ENCODE measurements around the gene HNRNPAB. TPM values are rescaled to one million over a fixed set of nuclear protein-coding genes. Genes with fewer than 3 reads are reported as not detected.
A peak's percentile ranks its signal among the peaks of the same experiment; 100 is the strongest.
"Not testable (repeated sequence)": the region's sequence is repeated elsewhere in the genome, so short reads cannot be mapped to it uniquely, and the experiment has no call there.

The HNRNPAB gene
- total and polyA plus RNA-seq, 9 donors = 29.8 to 125 (median 100) TPM

GRCh38 chr5:178227929-178228328 is 23.6 kb downstream of the HNRNPAB start:
- 80% methylated on average over 3 of the region's 3 CpGs for WGBS (ENCODE audit: insufficient coverage)
- Histone ChIP-seq H3K36me3 (ENCODE audit: control insufficient read depth, insufficient read depth, low read length) (peaks cover 73% of the 10 kb centered on the region), H3K4me3 (ENCODE audit: low read length) (no peak overlapping the region), H3K4me1 (ENCODE audit: control insufficient read depth, insufficient read depth, low read length) (peaks cover 25% of the 10 kb centered on the region), H3K27ac (ENCODE audit: low read length) (no peak overlapping the region), H3K27me3 (ENCODE audit: control insufficient read depth, insufficient read depth, low read length) (no peaks in the 10 kb centered on the region), H3K9me3 (replicated peaks; ENCODE audit: control insufficient read depth, low read depth, low read length) (no peaks in the 10 kb centered on the region)
- no peak for DNase-seq

- Histone ChIP-seq H3K27ac (ENCODE audit: low read length) (no peak overlapping the region), H3K4me1 (ENCODE audit: control insufficient read depth, insufficient read depth, low read length) (peaks cover 28% of the 10 kb centered on the region), H3K36me3 (ENCODE audit: control insufficient read depth, insufficient read depth, low read length) (peaks cover 69% of the 10 kb centered on the region), H3K27me3 (ENCODE audit: control insufficient read depth, insufficient read depth, low read length) (no peaks in the 10 kb centered on the region), H3K9me3 (replicated peaks; ENCODE audit: control insufficient read depth, low read depth, low read length) (no peaks in the 10 kb centered on the region), H3K4me3 (ENCODE audit: low read length) (no peak overlapping the region)
- no peak for DNase-seq
- WGBS (ENCODE audit: insufficient coverage) = 92% methylated on average over 9 of the region's 11 CpGs
Measured at GRCh38 chr5:178228609-178229008, 24.3 kb downstream of the HNRNPAB start.

GRCh38 chr5:178229111-178229510 is 24.8 kb downstream of the HNRNPAB start:
- 97% methylated on average over 13 of the region's 13 CpGs for WGBS (ENCODE audit: insufficient coverage)
- H3K4me3 ChIP-seq (ENCODE audit: low read length); H3K27ac ChIP-seq (ENCODE audit: low read length); H3K9me3 ChIP-seq (replicated peaks; ENCODE audit: control insufficient read depth, low read depth, low read length); DNase-seq; H3K27me3 ChIP-seq (ENCODE audit: control insufficient read depth, insufficient read depth, low read length): not testable (repeated sequence)
- Histone ChIP-seq H3K4me1 (ENCODE audit: control insufficient read depth, insufficient read depth, low read length) (peaks cover 23% of the 10 kb centered on the region), H3K36me3 (ENCODE audit: control insufficient read depth, insufficient read depth, low read length) (peaks cover 67% of the 10 kb centered on the region)

GRCh38 chr5:178229861-178230260 is 25.5 kb downstream of the HNRNPAB start:
- peaks cover 22% of the 10 kb centered on the region for H3K4me1 ChIP-seq (ENCODE audit: control insufficient read depth, insufficient read depth, low read length)
- WGBS (ENCODE audit: insufficient coverage) = 94% methylated on average over 7 of the region's 10 CpGs
- no peak for DNase-seq
- peaks cover 60% of the 10 kb centered on the region for H3K36me3 ChIP-seq (ENCODE audit: control insufficient read depth, insufficient read depth, low read length)
- H3K27ac ChIP-seq (ENCODE audit: low read length) = no peak overlapping the region
- H3K27me3 ChIP-seq (ENCODE audit: control insufficient read depth, insufficient read depth, low read length) = no peaks in the 10 kb centered on the region
- no peaks in the 10 kb centered on the region for H3K9me3 ChIP-seq (replicated peaks; ENCODE audit: control insufficient read depth, low read depth, low read length)
- H3K4me3 ChIP-seq (ENCODE audit: low read length) = no peak overlapping the region

GRCh38 chr5:178230879-178231538 is 26.7 kb downstream of the HNRNPAB start:
- no peak overlapping the region for H3K27ac ChIP-seq (ENCODE audit: low read length)
- no peaks in the 10 kb centered on the region for H3K9me3 ChIP-seq (replicated peaks; ENCODE audit: control insufficient read depth, low read depth, low read length)
- peak; percentile 43 for DNase-seq
- H3K27me3 ChIP-seq (ENCODE audit: control insufficient read depth, insufficient read depth, low read length) = no peaks in the 10 kb centered on the region
- H3K36me3 ChIP-seq (ENCODE audit: control insufficient read depth, insufficient read depth, low read length) = peaks cover 53% of the 10 kb centered on the region
- peak overlapping the region; percentile 87 for H3K4me3 ChIP-seq (ENCODE audit: low read length)
- 77% methylated on average over 8 of the region's 9 CpGs for WGBS (ENCODE audit: insufficient coverage)
- H3K4me1 ChIP-seq (ENCODE audit: control insufficient read depth, insufficient read depth, low read length) = peaks cover 27% of the 10 kb centered on the region

- Histone ChIP-seq H3K27ac (ENCODE audit: low read length) (peak overlapping the region; percentile 92), H3K27me3 (ENCODE audit: control insufficient read depth, insufficient read depth, low read length) (no peaks in the 10 kb centered on the region), H3K9me3 (replicated peaks; ENCODE audit: control insufficient read depth, low read depth, low read length) (no peaks in the 10 kb centered on the region), H3K4me3 (ENCODE audit: low read length) (peak overlapping the region; percentile 87), H3K4me1 (ENCODE audit: control insufficient read depth, insufficient read depth, low read length) (peaks cover 31% of the 10 kb centered on the region), H3K36me3 (ENCODE audit: control insufficient read depth, insufficient read depth, low read length) (peaks cover 48% of the 10 kb centered on the region)
- WGBS (ENCODE audit: insufficient coverage) = 17% methylated on average over 19 of the region's 21 CpGs
- DNase-seq = no peak
Measured at GRCh38 chr5:178231539-178232123, 27.3 kb downstream of the HNRNPAB start.

GRCh38 chr5:178232124-178232919 is 28.0 kb downstream of the HNRNPAB start, which contains the start of gene PHYKPL:
TSS of gene PHYKPL (minus strand) at chr5:178232802. CDS start at chr5:178232550, 252 bp downstream.
- Histone ChIP-seq H3K4me1 (ENCODE audit: control insufficient read depth, insufficient read depth, low read length) (peaks cover 38% of the 10 kb centered on the region), H3K36me3 (ENCODE audit: control insufficient read depth, insufficient read depth, low read length) (peaks cover 41% of the 10 kb centered on the region), H3K4me3 (ENCODE audit: low read length) (peak within 1 kb of the TSS; percentile 87), H3K27me3 (ENCODE audit: control insufficient read depth, insufficient read depth, low read length) (no peaks in the 10 kb centered on the region), H3K9me3 (replicated peaks; ENCODE audit: control insufficient read depth, low read depth, low read length) (no peaks in the 10 kb centered on the region), H3K27ac (ENCODE audit: low read length) (peak within 1 kb of the TSS; percentile 92)
- under 1% methylated on average over 95 of the region's 102 CpGs for WGBS (ENCODE audit: insufficient coverage)
- DNase-seq = peak; percentile 86

- peak overlapping the region; percentile 87 for H3K4me3 ChIP-seq (ENCODE audit: low read length)
- H3K9me3 ChIP-seq (replicated peaks; ENCODE audit: control insufficient read depth, low read depth, low read length) = no peaks in the 10 kb centered on the region
- H3K4me1 ChIP-seq (ENCODE audit: control insufficient read depth, insufficient read depth, low read length) = peaks cover 45% of the 10 kb centered on the region
- 56% methylated on average over 11 of the region's 11 CpGs for WGBS (ENCODE audit: insufficient coverage)
- H3K36me3 ChIP-seq (ENCODE audit: control insufficient read depth, insufficient read depth, low read length) = peaks cover 34% of the 10 kb centered on the region
- no peaks in the 10 kb centered on the region for H3K27me3 ChIP-seq (ENCODE audit: control insufficient read depth, insufficient read depth, low read length)
- H3K27ac ChIP-seq (ENCODE audit: low read length) = peak overlapping the region; percentile 92
- no peak for DNase-seq
Measured at GRCh38 chr5:178232920-178233429, 28.6 kb downstream of the HNRNPAB start.

GRCh38 chr5:178234121-178234749 is 29.9 kb downstream of the HNRNPAB start:
- H3K9me3 ChIP-seq (replicated peaks; ENCODE audit: control insufficient read depth, low read depth, low read length) = no peaks in the 10 kb centered on the region
- H3K4me1 ChIP-seq (ENCODE audit: control insufficient read depth, insufficient read depth, low read length) = peaks cover 52% of the 10 kb centered on the region
- WGBS (ENCODE audit: insufficient coverage) = 88% methylated on average over 2 of the region's 7 CpGs
- no peak overlapping the region for H3K27ac ChIP-seq (ENCODE audit: low read length)
- H3K4me3 ChIP-seq (ENCODE audit: low read length) = no peak overlapping the region
- H3K27me3 ChIP-seq (ENCODE audit: control insufficient read depth, insufficient read depth, low read length) = no peaks in the 10 kb centered on the region
- H3K36me3 ChIP-seq (ENCODE audit: control insufficient read depth, insufficient read depth, low read length) = peaks cover 23% of the 10 kb centered on the region
- DNase-seq = no peak
